Measurements from ENCODE around the gene TTYH3.

DNA sequence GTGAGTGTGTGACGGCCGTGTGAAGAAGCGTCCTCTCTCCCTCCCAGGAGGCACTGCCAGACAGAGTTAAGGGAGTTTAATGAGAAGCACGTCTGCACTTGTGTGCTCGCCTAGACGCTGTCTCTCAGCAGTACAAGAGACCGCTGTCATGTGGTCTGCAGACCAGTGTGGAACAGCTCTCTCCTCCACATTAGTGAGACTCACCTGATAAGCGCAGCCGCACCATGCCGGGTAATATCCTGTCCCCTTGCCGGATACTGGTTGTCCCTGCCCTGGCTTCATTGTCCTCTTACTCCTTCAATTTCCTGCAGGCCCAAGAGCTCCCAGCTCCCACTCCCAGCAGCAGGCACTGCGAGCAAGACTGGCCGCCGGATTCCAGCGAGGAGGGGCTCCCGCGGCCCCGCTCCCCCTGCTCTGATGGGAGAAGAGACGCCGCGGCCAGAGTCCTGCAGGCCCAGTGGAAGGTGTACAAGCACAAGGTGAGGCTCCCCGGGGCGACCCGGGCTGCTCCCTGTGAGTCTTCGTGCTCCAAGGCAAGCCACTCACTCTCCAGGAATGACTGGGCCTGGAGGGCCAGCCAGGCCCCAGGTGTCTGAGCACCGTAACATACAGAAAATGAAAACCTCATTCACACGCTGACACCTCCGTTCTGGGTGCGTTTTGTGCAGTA, 33.5 kb upstream of the TTYH3 start:
- TF ChIP-seq, protein P1, sequence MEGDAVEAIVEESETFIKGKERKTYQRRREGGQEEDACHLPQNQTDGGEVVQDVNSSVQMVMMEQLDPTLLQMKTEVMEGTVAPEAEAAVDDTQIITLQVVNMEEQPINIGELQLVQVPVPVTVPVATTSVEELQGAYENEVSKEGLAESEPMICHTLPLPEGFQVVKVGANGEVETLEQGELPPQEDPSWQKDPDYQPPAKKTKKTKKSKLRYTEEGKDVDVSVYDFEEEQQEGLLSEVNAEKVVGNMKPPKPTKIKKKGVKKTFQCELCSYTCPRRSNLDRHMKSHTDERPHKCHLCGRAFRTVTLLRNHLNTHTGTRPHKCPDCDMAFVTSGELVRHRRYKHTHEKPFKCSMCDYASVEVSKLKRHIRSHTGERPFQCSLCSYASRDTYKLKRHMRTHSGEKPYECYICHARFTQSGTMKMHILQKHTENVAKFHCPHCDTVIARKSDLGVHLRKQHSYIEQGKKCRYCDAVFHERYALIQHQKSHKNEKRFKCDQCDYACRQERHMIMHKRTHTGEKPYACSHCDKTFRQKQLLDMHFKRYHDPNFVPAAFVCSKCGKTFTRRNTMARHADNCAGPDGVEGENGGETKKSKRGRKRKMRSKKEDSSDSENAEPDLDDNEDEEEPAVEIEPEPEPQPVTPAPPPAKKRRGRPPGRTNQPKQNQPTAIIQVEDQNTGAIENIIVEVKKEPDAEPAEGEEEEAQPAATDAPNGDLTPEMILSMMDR (IDR thresholded peaks at IDR 0.05) = no peak
- TF ChIP-seq POLR2A (IDR thresholded peaks at IDR 0.05) = no peak
